ENCODE data around the gene SCGB1A1. TPM values are rescaled to one million over a fixed set of nuclear protein-coding genes. Genes with fewer than 3 reads are reported as not detected.

The SCGB1A1 gene
- total RNA-seq, 1 donor from 2014 or later = not detected

DNA sequence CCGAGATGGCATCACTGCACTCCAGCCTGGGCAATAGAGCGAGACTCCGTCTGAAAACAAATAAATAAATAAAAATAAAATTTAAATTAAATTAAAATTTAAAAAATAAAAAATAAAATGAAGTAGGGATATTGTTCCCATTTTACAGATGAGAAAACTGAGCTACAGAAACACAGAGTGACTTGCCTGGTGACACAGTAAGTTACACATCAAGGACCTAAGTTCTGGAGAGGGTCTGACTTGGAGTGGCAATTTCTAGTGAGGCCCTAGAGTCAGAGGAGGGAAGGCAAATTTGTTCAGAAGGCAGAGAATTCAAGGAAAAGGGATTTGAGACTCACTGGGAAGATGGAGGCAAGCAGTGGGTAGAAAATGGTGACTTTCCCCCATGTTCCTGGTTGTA lies 2.0 kb downstream of the SCGB1A1 start:
- H3K4me3 Mint-ChIP-seq = no peak overlapping the region
- no peaks in the 10 kb centered on the region for H3K36me3 Mint-ChIP-seq (ENCODE audit: low read depth)
- H3K27me3 Mint-ChIP-seq = peaks cover 5% of the 10 kb centered on the region
- H3K9me3 Mint-ChIP-seq = no peaks in the 10 kb centered on the region
- H3K4me1 Mint-ChIP-seq = peaks cover 5% of the 10 kb centered on the region
- DNase-seq = no peak
- intact Hi-C loops (cut with micrococcal nuclease) = loop anchor here (10.0 kb wide), 2 partner anchors 254 to 464 kb away; partner anchors contain the start of genes LBHD1, SLC3A2, UBXN1 and UQCC3
- H3K27ac Mint-ChIP-seq = no peak overlapping the region

DNA sequence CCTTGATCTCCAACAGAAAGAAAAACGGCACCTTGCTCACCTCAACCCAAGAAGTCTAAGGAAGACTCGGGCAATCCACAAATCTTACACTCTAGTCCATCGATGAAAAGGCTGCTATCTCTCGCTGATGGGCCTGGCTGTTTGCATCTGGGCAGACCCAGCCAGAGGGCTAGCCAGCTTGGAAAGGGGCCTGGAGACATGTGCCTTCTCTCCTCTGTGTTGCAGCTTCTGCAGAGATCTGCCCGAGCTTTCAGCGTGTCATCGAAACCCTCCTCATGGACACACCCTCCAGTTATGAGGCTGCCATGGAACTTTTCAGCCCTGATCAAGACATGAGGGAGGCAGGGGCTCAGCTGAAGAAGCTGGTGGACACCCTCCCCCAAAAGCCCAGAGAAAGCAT lies 3.2 kb downstream of the SCGB1A1 start:
- peaks cover 5% of the 10 kb centered on the region for H3K27me3 Mint-ChIP-seq

GRCh38 chr11:62423012-62423411 lies 4.2 kb downstream of the SCGB1A1 start:
- DNase-seq = no peak
- H3K27ac Mint-ChIP-seq = no peak overlapping the region
- peaks cover 5% of the 10 kb centered on the region for H3K27me3 Mint-ChIP-seq
- H3K9me3 Mint-ChIP-seq = no peaks in the 10 kb centered on the region
- intact Hi-C loops (cut with micrococcal nuclease) = loop anchor here (10.0 kb wide), 2 partner anchors 252 to 462 kb away; partner anchors contain the start of genes LBHD1, SLC3A2, UBXN1 and UQCC3
- peaks cover 24% of the 10 kb centered on the region for H3K4me1 Mint-ChIP-seq
- no peaks in the 10 kb centered on the region for H3K36me3 Mint-ChIP-seq (ENCODE audit: low read depth)
- no peak overlapping the region for H3K4me3 Mint-ChIP-seq

More for the DNA sequence above, 3.2 kb downstream of the SCGB1A1 start:
- Mint-ChIP-seq H3K27ac (no peak overlapping the region), H3K9me3 (no peaks in the 10 kb centered on the region), H3K36me3 (ENCODE audit: low read depth) (no peaks in the 10 kb centered on the region), H3K4me1 (peaks cover 15% of the 10 kb centered on the region), H3K4me3 (no peak overlapping the region)
- intact Hi-C loops (cut with micrococcal nuclease) = loop anchor here (10.0 kb wide), 2 partner anchors 253 to 463 kb away; partner anchors contain the start of genes LBHD1, SLC3A2, UBXN1 and UQCC3
- DNase-seq = no peak

DNA sequence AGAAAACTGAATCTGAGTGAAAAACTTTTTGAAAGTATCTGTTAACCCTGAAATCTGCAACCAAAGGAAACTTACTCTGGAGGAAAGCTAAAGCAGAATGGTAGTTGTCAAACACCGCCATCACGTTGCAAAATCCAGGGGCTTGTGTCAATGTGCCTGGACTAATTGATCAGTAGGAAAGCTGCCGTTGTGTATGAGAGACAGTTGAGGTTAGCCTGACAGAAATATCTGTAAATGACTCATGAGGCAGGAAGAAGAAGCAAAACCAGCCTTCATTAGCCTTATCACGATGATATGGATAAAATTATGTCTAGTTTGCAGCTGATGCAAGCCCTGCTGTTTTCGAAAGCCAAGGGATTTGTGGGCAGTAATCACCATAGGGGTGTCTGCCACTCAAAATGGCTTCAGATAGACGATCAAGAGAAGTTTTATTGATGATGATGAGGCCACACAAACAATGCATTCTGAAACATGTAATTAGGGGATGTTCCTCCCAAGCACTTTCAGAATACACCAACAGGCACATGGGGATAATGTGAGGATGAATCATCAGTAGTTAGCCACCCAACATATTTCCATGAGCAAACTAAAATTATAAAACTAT lies 8.9 kb downstream of the SCGB1A1 start:
- Mint-ChIP-seq H3K27ac (peak overlapping the region; percentile 95), H3K4me1 (peaks cover 48% of the 10 kb centered on the region), H3K36me3 (ENCODE audit: low read depth) (no peaks in the 10 kb centered on the region), H3K9me3 (no peaks in the 10 kb centered on the region), H3K4me3 (peak overlapping the region; percentile 56), H3K27me3 (peaks cover 5% of the 10 kb centered on the region)
- intact Hi-C loops (cut with micrococcal nuclease) = loop anchor here (1.0 to 10.0 kb wide), 4 partner anchors 129 to 1255 kb away; partner anchors contain the start of genes LBHD1, RTN3, SLC3A2 and UBXN1
- peak; percentile 74 for DNase-seq

GRCh38 chr11:62428871-62429560 lies 10.2 kb downstream of the SCGB1A1 start:
- no peak for DNase-seq
- H3K27ac Mint-ChIP-seq = peak overlapping the region; percentile 95
- H3K4me1 Mint-ChIP-seq = peaks cover 53% of the 10 kb centered on the region
- no peaks in the 10 kb centered on the region for H3K27me3 Mint-ChIP-seq
- no peaks in the 10 kb centered on the region for H3K36me3 Mint-ChIP-seq (ENCODE audit: low read depth)
- H3K4me3 Mint-ChIP-seq = no peak overlapping the region
- intact Hi-C loops (cut with micrococcal nuclease) = loop anchor here (5.0 to 10.0 kb wide), 3 partner anchors 246 to 1253 kb away; partner anchors contain the start of genes LBHD1, RTN3, SLC3A2 and UBXN1
- H3K9me3 Mint-ChIP-seq = no peaks in the 10 kb centered on the region

DNA sequence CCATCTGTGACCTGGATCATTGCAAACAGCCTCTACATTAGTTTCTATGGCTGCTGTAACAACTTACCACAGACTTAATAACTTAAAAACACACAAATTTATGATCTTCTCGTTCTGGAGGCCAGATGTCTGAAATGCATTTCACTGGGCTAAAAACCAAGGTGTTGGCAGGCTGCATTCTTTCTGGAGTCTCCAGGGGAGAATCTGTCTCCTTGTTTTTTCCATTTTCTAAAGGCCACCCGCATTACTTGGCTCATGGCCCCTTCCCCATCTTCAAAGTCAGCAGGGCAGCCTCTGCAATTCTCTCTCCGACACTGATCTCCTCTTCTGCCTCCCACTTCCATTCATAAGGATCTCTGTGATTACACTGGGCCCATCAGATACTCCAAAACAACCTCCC lies 11.6 kb downstream of the SCGB1A1 start:
- Mint-ChIP-seq H3K4me3 (no peak overlapping the region), H3K4me1 (peaks cover 52% of the 10 kb centered on the region), H3K27me3 (no peaks in the 10 kb centered on the region), H3K27ac (no peak overlapping the region), H3K9me3 (no peaks in the 10 kb centered on the region), H3K36me3 (ENCODE audit: low read depth) (no peaks in the 10 kb centered on the region)
- DNase-seq = no peak
- intact Hi-C loops (cut with micrococcal nuclease) = no loop called here

- Mint-ChIP-seq H3K4me1 (peaks cover 54% of the 10 kb centered on the region), H3K36me3 (ENCODE audit: low read depth) (no peaks in the 10 kb centered on the region), H3K27me3 (no peaks in the 10 kb centered on the region), H3K27ac (no peak overlapping the region), H3K9me3 (no peaks in the 10 kb centered on the region), H3K4me3 (no peak overlapping the region)
- DNase-seq = no peak
- intact Hi-C loops (cut with micrococcal nuclease) = no loop called here
Measured at GRCh38 chr11:62431171-62431901, 12.5 kb downstream of the SCGB1A1 start.

- H3K36me3 Mint-ChIP-seq (ENCODE audit: low read depth) = no peaks in the 10 kb centered on the region
- no peaks in the 10 kb centered on the region for H3K27me3 Mint-ChIP-seq
- H3K9me3 Mint-ChIP-seq = no peaks in the 10 kb centered on the region
- DNase-seq = no peak
- peaks cover 42% of the 10 kb centered on the region for H3K4me1 Mint-ChIP-seq
- intact Hi-C loops (cut with micrococcal nuclease) = no loop called here
- no peak overlapping the region for H3K4me3 Mint-ChIP-seq
- no peak overlapping the region for H3K27ac Mint-ChIP-seq
Measured at GRCh38 chr11:62432695-62433094, 13.9 kb downstream of the SCGB1A1 start.

- H3K27me3 Mint-ChIP-seq = no peaks in the 10 kb centered on the region
- no peaks in the 10 kb centered on the region for H3K9me3 Mint-ChIP-seq
- H3K36me3 Mint-ChIP-seq (ENCODE audit: low read depth) = no peaks in the 10 kb centered on the region
- no peak overlapping the region for H3K27ac Mint-ChIP-seq
- no peak overlapping the region for H3K4me3 Mint-ChIP-seq
- DNase-seq = no peak
- intact Hi-C loops (cut with micrococcal nuclease) = no loop called here
- peaks cover 37% of the 10 kb centered on the region for H3K4me1 Mint-ChIP-seq
Measured at GRCh38 chr11:62433141-62433903, 14.5 kb downstream of the SCGB1A1 start.

DNA sequence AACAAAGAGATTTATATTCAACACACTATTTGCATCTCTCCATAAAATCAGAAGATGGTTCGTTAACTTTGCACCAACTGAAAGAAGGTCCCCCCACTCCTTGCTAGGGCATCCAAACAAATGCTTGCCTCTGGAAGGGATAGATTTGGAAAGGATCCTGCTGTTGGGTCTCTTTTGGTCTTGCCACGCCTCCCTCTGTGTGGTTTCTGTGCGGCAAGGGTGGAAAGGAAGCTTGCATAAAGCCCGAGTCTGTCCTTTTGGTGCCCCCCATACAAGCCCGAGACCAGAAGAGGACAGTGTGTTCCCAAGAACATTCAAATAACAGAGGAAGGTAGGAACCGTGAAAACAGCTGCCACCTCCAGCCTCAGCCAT lies 15.1 kb downstream of the SCGB1A1 start:
- H3K9me3 Mint-ChIP-seq = no peaks in the 10 kb centered on the region
- no peak for DNase-seq
- intact Hi-C loops (cut with micrococcal nuclease) = no loop called here
- no peaks in the 10 kb centered on the region for H3K27me3 Mint-ChIP-seq
- no peaks in the 10 kb centered on the region for H3K36me3 Mint-ChIP-seq (ENCODE audit: low read depth)
- H3K4me3 Mint-ChIP-seq = no peak overlapping the region
- no peak overlapping the region for H3K27ac Mint-ChIP-seq
- peaks cover 33% of the 10 kb centered on the region for H3K4me1 Mint-ChIP-seq

DNA sequence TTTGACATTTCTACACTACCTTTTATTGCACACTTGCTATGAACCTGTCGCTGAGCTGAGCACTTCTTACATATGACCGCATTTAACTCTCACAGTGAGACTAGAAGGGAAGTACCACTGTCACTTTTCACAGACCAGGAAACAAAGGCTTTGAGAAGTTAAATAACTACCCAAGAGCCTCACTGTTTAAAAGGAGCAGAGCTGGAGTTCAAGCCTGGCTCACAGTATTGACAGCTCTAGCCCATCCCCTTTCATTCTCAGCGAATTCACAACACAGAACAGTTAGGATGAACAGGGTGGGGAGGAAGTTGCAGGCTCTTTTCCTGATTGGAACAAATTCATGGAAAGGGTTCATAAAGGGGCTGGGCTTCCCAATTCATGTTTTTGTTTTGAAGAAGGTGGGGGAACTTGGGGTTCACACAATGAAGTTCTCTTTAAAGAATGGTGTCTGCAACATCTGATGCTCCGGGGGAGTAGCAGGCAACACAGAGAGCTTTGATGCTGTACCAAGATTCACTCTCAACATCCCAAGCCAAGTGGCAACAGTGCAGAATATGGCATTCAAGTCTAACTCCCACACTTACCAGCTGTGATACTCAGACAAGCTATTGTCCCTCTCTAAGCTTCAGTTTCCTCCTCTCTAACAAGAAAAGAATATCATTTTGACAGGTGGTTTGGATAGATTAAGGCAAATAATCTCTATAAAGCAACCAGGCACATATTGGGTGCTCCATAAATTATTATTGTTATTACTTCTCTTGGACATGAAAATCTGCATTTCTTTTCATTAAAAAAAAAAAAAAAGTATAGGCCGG lies 17.2 kb downstream of the SCGB1A1 start:
- Mint-ChIP-seq H3K27me3 (no peaks in the 10 kb centered on the region), H3K36me3 (ENCODE audit: low read depth) (no peaks in the 10 kb centered on the region), H3K4me3 (no peak overlapping the region), H3K9me3 (no peaks in the 10 kb centered on the region), H3K4me1 (peaks cover 21% of the 10 kb centered on the region), H3K27ac (no peak overlapping the region)
- intact Hi-C loops (cut with micrococcal nuclease) = no loop called here
- DNase-seq = no peak

- intact Hi-C loops (cut with micrococcal nuclease) = no loop called here
- Mint-ChIP-seq H3K27ac (no peak overlapping the region), H3K4me1 (peaks cover 17% of the 10 kb centered on the region)
Measured at GRCh38 chr11:62437616-62438015, 18.8 kb downstream of the SCGB1A1 start.

GRCh38 chr11:62438641-62439040 lies 19.8 kb downstream of the SCGB1A1 start:
- no peaks in the 10 kb centered on the region for H3K9me3 Mint-ChIP-seq
- intact Hi-C loops (cut with micrococcal nuclease) = no loop called here
- H3K4me3 Mint-ChIP-seq = no peak overlapping the region
- peaks cover 15% of the 10 kb centered on the region for H3K4me1 Mint-ChIP-seq
- H3K36me3 Mint-ChIP-seq (ENCODE audit: low read depth) = no peaks in the 10 kb centered on the region
- no peak overlapping the region for H3K27ac Mint-ChIP-seq
- no peaks in the 10 kb centered on the region for H3K27me3 Mint-ChIP-seq
- no peak for DNase-seq

More at GRCh38 chr11:62437616-62438015, 18.8 kb downstream of the SCGB1A1 start:
- no peaks in the 10 kb centered on the region for H3K36me3 Mint-ChIP-seq (ENCODE audit: low read depth)
- no peaks in the 10 kb centered on the region for H3K9me3 Mint-ChIP-seq
- H3K4me3 Mint-ChIP-seq = no peak overlapping the region
- DNase-seq = no peak
- no peaks in the 10 kb centered on the region for H3K27me3 Mint-ChIP-seq

Measured in activated CD4-positive, alpha-beta T cell treated with anti-CD3 and anti-CD28 coated beads, Interleukin-2, amount 10 ng/mL, durations not matched to agents 24 days and 14 days (primary cell).